Parathyroid adenoma (tissue), 2 donors: ENCODE measurements around the gene AMER2.

Experiments used
- H2AFZ ChIP-seq: fragments of 300-600 bp; sonication (generic); one replicate; pipeline ENCODE4 v1.7.0; 2017; ENCODE audit warnings: antibody characterized with exemption, mild to moderate bottlenecking
- H3K27ac ChIP-seq: fragments of 300-600 bp; sonication (generic); one replicate; pipeline ENCODE4 v1.7.0; 2017
- H3K27me3 ChIP-seq: fragments of 300-600 bp; sonication (generic); one replicate; pipeline ENCODE4 v1.7.0; 2017; ENCODE audit warnings: low read length; ENCODE audit not compliant: control insufficient read depth, insufficient read depth
- H3K36me3 ChIP-seq: fragments of 300-600 bp; sonication (generic); one replicate; pipeline ENCODE4 v1.7.0; 2017; ENCODE audit warnings: low read length; ENCODE audit not compliant: control insufficient read depth, insufficient read depth
- H3K4me1 ChIP-seq: fragments of 300-600 bp; sonication (generic); one replicate; pipeline ENCODE4 v1.7.0; 2017; ENCODE audit warnings: control low read depth
- H3K4me2 ChIP-seq: fragments of 300-600 bp; sonication (generic); one replicate; pipeline ENCODE4 v1.7.0; 2017; ENCODE audit warnings: low read length
- H3K4me3 ChIP-seq: fragments of 300-600 bp; sonication (generic); one replicate; pipeline ENCODE4 v1.7.0; 2017; ENCODE audit warnings: low read depth, low read length
- H3K79me2 ChIP-seq: fragments of 300-600 bp; sonication (generic); one replicate; pipeline ENCODE4 v1.7.0; 2017; ENCODE audit warnings: control low read depth
- H3K9ac ChIP-seq: fragments of 300-600 bp; sonication (generic); one replicate; pipeline ENCODE4 v1.7.0; 2017; ENCODE audit warnings: mild to moderate bottlenecking
- H3K9me3 ChIP-seq: fragments of 300-600 bp; sonication (generic); one replicate; pipeline ENCODE4 v1.7.0; 2017; ENCODE audit warnings: low read length; ENCODE audit not compliant: control insufficient read depth
- TF ChIP-seq, protein P1 (sequence below): fragments of 300-600 bp; sonication (generic); IDR thresholded peaks from one replicate; pipeline ENCODE4 v1.7.0; 2017; ENCODE audit warnings: antibody characterized with exemption, mild to moderate bottlenecking
- donor health status: primary hyperparathyroidism.

AMER2 gene

DNA sequence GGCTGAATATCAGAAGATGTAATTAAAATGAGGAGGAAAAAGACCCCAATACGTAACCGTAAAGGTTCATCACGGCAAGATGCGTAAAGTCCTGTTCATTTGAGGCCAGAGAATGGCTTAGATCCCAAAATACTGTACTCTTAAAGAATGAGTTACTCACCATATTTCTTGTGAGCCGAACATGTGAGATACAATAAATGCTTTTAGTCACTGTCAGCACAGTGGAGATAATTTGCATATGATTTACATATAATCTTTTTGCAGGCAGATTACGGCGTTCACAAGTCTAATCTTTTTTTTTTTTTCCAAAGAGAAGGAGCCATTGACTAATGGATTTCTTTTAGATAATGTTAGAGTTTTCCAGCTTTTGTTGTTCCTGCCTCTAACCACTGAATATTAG is 28.4 kb downstream of the AMER2 start:
- H3K9ac ChIP-seq = no peak overlapping the region
- H3K27me3 ChIP-seq = no peaks in the 10 kb centered on the region
- no peak overlapping the region for H3K27ac ChIP-seq
- H3K4me3 ChIP-seq = no peak overlapping the region
- H3K36me3 ChIP-seq = no peaks in the 10 kb centered on the region
- no peaks in the 10 kb centered on the region for H3K4me1 ChIP-seq
- no peak overlapping the region for H2AFZ ChIP-seq
- H3K4me2 ChIP-seq = no peak overlapping the region
- H3K79me2 ChIP-seq = no peaks in the 10 kb centered on the region
- TF ChIP-seq, protein P1, sequence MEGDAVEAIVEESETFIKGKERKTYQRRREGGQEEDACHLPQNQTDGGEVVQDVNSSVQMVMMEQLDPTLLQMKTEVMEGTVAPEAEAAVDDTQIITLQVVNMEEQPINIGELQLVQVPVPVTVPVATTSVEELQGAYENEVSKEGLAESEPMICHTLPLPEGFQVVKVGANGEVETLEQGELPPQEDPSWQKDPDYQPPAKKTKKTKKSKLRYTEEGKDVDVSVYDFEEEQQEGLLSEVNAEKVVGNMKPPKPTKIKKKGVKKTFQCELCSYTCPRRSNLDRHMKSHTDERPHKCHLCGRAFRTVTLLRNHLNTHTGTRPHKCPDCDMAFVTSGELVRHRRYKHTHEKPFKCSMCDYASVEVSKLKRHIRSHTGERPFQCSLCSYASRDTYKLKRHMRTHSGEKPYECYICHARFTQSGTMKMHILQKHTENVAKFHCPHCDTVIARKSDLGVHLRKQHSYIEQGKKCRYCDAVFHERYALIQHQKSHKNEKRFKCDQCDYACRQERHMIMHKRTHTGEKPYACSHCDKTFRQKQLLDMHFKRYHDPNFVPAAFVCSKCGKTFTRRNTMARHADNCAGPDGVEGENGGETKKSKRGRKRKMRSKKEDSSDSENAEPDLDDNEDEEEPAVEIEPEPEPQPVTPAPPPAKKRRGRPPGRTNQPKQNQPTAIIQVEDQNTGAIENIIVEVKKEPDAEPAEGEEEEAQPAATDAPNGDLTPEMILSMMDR = no peak
- no peaks in the 10 kb centered on the region for H3K9me3 ChIP-seq

DNA sequence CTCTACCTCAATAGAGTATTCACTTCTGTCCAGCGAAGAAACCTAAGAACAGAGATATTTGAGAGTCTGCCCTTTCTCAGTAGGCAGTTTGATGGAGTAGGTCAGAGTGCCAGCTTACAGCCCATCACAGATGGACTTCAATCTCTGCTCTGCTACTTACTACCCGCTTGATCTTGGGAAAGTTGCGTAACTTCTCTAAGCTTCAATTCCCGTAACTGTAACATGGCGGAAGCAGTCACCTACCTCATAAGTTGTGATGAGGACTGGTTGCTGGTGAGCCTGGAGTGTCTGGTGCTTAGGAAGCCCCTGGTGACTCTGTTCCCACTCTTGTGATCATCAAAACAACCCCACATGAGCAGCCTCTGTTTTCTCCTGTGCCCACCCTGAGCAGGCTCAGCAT is 31.0 kb downstream of the AMER2 start:
- TF ChIP-seq, protein P1 = no peak
- Histone ChIP-seq H3K27ac (no peak overlapping the region), H3K4me3 (no peak overlapping the region), H3K4me1 (no peaks in the 10 kb centered on the region), H3K36me3 (no peaks in the 10 kb centered on the region), H3K4me2 (no peak overlapping the region), H2AFZ (no peak overlapping the region), H3K79me2 (no peaks in the 10 kb centered on the region), H3K9ac (no peak overlapping the region), H3K27me3 (no peaks in the 10 kb centered on the region), H3K9me3 (no peaks in the 10 kb centered on the region)

DNA sequence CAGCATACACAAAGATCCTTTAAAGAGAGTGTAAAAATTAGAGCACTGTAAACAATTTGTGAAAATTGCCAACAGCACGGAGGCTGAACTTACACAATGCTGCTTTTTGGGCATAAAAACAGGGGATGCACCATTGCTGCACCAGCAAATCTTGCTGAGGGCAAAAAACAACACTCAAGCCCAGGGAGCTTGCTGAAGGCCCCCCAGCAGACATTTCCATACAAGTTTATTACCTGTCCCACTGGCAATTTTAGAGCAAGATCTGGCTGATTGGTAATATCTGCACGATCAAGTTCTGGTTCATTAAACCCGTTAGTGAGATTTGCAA is 34.3 kb downstream of the AMER2 start:
- Histone ChIP-seq H3K4me3 (no peak overlapping the region), H3K27me3 (no peaks in the 10 kb centered on the region), H2AFZ (no peak overlapping the region), H3K4me1 (no peaks in the 10 kb centered on the region), H3K27ac (no peak overlapping the region), H3K9ac (no peak overlapping the region), H3K4me2 (no peak overlapping the region), H3K36me3 (no peaks in the 10 kb centered on the region), H3K9me3 (no peaks in the 10 kb centered on the region), H3K79me2 (no peaks in the 10 kb centered on the region)
- TF ChIP-seq, protein P1 = no peak

DNA sequence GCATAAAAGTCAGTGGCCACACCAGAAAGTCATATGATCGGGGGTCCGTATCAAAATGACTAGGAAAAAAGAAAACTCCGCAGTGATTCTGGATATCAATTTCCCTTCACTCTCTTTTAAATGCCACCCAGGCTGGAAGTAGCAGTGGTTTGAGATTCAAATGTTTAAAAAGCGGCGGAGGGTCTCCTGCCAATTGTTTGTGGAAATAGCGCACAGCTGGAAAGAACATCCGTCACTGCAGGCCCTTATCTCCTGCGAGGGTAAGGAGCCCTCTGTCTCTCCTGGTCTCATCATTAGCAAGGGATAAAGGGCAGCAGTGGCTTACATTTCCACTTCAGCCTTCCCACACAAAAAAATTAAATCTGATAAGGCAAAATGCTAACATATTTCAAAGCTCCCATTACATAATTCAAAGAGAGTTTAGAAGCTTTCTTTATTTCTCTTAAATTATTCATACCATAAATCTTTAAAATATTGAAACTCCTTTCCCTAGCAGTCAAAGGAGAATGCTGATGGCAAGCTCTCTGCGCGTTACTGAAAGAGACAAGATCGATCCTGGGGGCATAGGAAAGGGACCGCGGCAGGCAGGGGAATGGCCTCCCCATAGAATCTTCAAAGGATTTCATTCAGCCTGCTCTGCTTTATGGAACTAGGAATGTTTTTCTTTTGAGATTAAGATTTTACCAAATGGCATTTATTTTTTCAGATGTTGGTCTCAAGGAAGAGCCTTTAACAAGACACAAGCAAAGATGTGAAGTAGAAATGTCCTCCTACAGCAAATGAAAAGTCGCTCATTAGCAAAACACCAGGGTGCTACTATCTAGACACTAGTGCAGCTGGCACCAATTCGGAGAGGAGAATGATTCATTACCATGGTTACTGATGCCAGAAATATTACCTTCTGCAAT is 35.0 kb downstream of the AMER2 start:
- no peak overlapping the region for H3K4me2 ChIP-seq
- no peaks in the 10 kb centered on the region for H3K79me2 ChIP-seq
- no peaks in the 10 kb centered on the region for H3K4me1 ChIP-seq
- no peak overlapping the region for H3K4me3 ChIP-seq
- no peak overlapping the region for H3K9ac ChIP-seq
- H2AFZ ChIP-seq = no peak overlapping the region
- TF ChIP-seq, protein P1 = no peak
- no peaks in the 10 kb centered on the region for H3K27me3 ChIP-seq
- H3K9me3 ChIP-seq = no peaks in the 10 kb centered on the region
- H3K36me3 ChIP-seq = no peaks in the 10 kb centered on the region
- no peak overlapping the region for H3K27ac ChIP-seq

DNA sequence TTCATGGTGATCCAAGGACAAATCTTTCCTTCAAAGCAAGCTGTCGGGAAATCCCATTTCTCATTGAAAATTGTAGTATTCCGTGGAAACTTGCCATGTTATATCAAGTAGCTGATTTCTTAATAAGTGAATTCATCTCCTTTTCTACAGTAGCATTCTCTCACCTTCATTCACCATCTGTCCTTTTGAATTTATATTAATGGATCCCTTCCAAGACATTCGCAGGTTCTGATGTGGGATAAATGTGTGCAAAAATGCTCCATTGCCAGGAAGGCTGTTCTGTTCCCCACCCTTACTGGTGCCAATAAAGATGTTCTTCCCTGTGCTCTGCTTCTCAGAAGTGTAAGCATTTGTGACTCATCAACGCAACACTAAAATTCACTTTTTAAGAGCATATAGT is 36.2 kb downstream of the AMER2 start:
- no peaks in the 10 kb centered on the region for H3K9me3 ChIP-seq
- H3K9ac ChIP-seq = no peak overlapping the region
- no peaks in the 10 kb centered on the region for H3K4me1 ChIP-seq
- no peaks in the 10 kb centered on the region for H3K27me3 ChIP-seq
- no peaks in the 10 kb centered on the region for H3K36me3 ChIP-seq
- no peak overlapping the region for H3K4me2 ChIP-seq
- TF ChIP-seq, protein P1 = no peak
- no peak overlapping the region for H2AFZ ChIP-seq
- H3K4me3 ChIP-seq = no peak overlapping the region
- no peak overlapping the region for H3K27ac ChIP-seq
- H3K79me2 ChIP-seq = no peaks in the 10 kb centered on the region
